NCI-H1930 (cell line): ENCODE measurements around the gene PSMC5.
"Not testable (repeated sequence)": the region's sequence is repeated elsewhere in the genome, so short reads cannot be mapped to it uniquely, and the experiment has no call there.

Source experiments
- DNase-seq, 2 experiments: peaks; one replicate each; lab custom pipeline; 2025; lab: John Stamatoyannopoulos, UW

PSMC5 gene

DNA sequence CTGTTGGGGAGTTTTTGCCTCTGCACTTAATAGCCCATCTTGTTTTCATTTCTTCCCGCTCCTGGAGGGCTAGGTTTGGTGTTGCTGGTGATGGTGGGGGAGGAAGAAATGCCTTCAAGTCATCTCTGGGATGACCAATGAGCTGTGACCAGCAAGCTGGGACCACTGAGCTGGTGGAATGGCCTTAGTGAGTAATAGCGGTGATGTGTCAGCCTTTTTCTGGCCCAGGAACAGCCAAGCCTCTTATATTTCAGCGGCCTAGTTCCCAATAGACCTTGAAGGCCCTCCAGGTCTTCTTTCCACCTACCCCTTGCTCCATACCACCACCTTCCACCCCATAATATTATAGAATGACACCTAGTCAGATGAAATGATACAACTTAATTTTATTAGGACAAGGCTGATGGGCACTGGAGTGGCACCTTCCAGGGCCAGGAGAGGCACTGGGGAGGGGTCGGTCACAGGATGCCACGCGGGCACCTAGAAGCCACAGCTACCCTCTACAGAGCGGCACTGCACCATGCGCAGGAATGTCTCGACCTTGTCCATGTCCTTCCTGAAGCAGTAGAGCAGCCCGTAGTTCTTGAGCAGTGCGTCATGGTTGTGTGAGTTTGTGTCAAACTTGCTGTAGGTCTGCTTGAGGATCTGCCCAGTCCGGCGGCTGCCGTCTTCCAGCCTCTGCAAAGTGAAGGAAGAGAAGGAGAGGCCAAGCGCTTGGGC, 44.6 kb downstream of the PSMC5 start:
- DNase-seq, result not testable (repeated sequence)

DNA sequence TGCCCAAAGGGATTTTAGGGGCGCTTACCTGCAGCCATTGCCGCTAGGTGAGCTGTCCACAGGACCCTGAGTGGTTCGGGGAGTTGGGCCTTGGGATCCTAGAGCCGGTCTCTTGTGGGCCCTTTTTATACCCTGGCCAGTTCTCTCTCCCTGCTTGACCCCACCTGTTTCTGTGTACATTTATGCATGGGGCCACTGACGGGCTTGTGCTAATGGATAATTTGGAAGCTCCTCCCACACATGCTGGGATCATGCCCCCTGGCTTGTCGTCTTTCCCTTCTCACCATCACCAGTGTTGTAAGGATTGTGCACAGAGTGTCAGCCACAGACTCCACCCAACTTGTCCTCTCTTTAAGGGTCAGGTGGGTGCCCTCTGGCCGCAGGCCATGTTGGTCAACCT, 46.3 kb downstream of the PSMC5 start, which contains the start of gene CSH2:
TSS of gene CSH2 (minus strand) at position 101 of the 400 bp plus-strand sequence. CDS start at position 38, 63 bp downstream.
- not testable (repeated sequence) for DNase-seq

- not testable (repeated sequence) for DNase-seq
These were observed 46.9 kb downstream of the PSMC5 start for GRCh38 chr17:63874061-63874626.

- not testable (repeated sequence) for DNase-seq
These were observed 47.5 kb downstream of the PSMC5 start for GRCh38 chr17:63874693-63875092.

DNA sequence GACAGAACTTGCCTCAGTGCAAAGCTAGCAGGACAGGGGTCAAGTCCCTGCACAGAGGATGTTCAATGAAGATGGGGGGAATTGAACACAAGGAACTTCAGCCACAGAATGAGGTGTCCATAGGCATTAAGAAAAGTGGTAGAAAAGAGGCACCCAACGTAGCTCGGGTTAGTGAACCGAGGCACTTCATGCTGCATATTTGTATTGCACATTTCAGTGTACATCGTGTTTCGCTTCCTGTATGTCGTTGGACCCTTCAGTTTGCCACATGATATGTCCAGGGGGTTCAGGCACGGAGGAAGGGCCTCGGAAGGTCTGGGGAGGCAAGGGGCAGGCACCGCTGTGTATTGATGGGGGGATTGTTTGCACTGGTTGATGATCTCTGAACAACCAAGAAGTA, 51.2 kb downstream of the PSMC5 start:
- not testable (repeated sequence) for DNase-seq

GRCh38 chr17:63880706-63881105, 53.5 kb downstream of the PSMC5 start:
- no peak for DNase-seq

- DNase-seq, result not testable (repeated sequence)
These were observed 54.1 kb downstream of the PSMC5 start for GRCh38 chr17:63881337-63881736.
